DMS53 treated with DMSO at 0.1 percent for 48 hours (cell line): ENCODE results near the gene CCNF.
A peak's percentile ranks its signal among the peaks of the same experiment; 100 is the strongest.
"Not testable (repeated sequence)": the region's sequence is repeated elsewhere in the genome, so short reads cannot be mapped to it uniquely, and the experiment has no call there.

Experiments used
- DNase-seq: peaks from one replicate; lab custom pipeline; 2025; ENCODE audit not compliant: unreplicated experiment; lab: John Stamatoyannopoulos, UW

The CCNF gene

GRCh38 chr16:2429034-2429770 is at the start of gene CCNF:
TSS of gene CCNF (plus strand) at chr16:2429447. CDS start at chr16:2429482, 35 bp downstream.
- DNase-seq, result peak; percentile 60

GRCh38 chr16:2383501-2383900 is 45.7 kb upstream of the CCNF start:
- no peak for DNase-seq

- DNase-seq, result no peak
Observed at GRCh38 chr16:2384426-2384825, 44.8 kb upstream of the CCNF start.

- peak; percentile 67 for DNase-seq
Observed at GRCh38 chr16:2385190-2385836, 43.9 kb upstream of the CCNF start.

- DNase-seq, result not testable (repeated sequence)
Observed at GRCh38 chr16:2385982-2386381, 43.3 kb upstream of the CCNF start.

GRCh38 chr16:2386990-2387389 is 42.3 kb upstream of the CCNF start:
- no peak for DNase-seq

- no peak for DNase-seq
Observed at GRCh38 chr16:2388139-2388874, 40.9 kb upstream of the CCNF start.

GRCh38 chr16:2388875-2389433 is 40.3 kb upstream of the CCNF start:
- DNase-seq, result peak; percentile 89

- DNase-seq, result no peak
Observed at GRCh38 chr16:2392025-2392424, 37.2 kb upstream of the CCNF start.

- no peak for DNase-seq
Observed at GRCh38 chr16:2398520-2398919, 30.7 kb upstream of the CCNF start.

- DNase-seq, result no peak
Observed at GRCh38 chr16:2404099-2404498, 25.1 kb upstream of the CCNF start.

- no peak for DNase-seq
Observed at GRCh38 chr16:2415085-2415484, 14.2 kb upstream of the CCNF start.

- no peak for DNase-seq
Observed at GRCh38 chr16:2420035-2420434, 9.2 kb upstream of the CCNF start.

- no peak for DNase-seq
Observed at GRCh38 chr16:2422123-2422867, 7.0 kb upstream of the CCNF start.

- DNase-seq, result no peak
Observed at GRCh38 chr16:2424061-2425007, 4.9 kb upstream of the CCNF start.

- DNase-seq, result no peak
Observed at GRCh38 chr16:2425008-2425518, 4.2 kb upstream of the CCNF start.

GRCh38 chr16:2425825-2426430 is 3.3 kb upstream of the CCNF start:
- DNase-seq, result no peak

GRCh38 chr16:2426941-2427361 is 2.3 kb upstream of the CCNF start:
- DNase-seq, result no peak

GRCh38 chr16:2427526-2427925 is 1.7 kb upstream of the CCNF start:
- DNase-seq, result no peak
